Lung (tissue), 12 donors: ENCODE results near the gene ZNF576. TPM values are rescaled to one million over a fixed set of nuclear protein-coding genes. Genes with fewer than 3 reads are reported as not detected.

Experiments
- ATAC-seq: fragments of 200-7000 bp; cut with Tn5 transposase; one replicate; pipeline ENCODE4 v1.9.1; 2020; ENCODE audit warnings: moderate number of reproducible peaks; ENCODE audit not compliant: insufficient read depth, low FRiP score
- DNase-seq, 3 donors: peaks; one replicate each; pipeline ENCODE4 v3.0.0-alpha.2; 2013 to 2017
- H3K27ac ChIP-seq, 2 donors: one replicate each; pipeline ENCODE4 v1.5.1; 2013; ENCODE audit warnings: mild to moderate bottlenecking in 2 of 2, moderate library complexity in 2 of 2, control low read depth in 1 of 2, inconsistent platforms in 1 of 2, low read depth in 1 of 2, low read length in 1 of 2
- H3K27me3 ChIP-seq, 3 donors: one replicate each; pipeline ENCODE4 v1.5.1; 2013; ENCODE audit warnings: low read length in 2 of 3; ENCODE audit not compliant: control insufficient read depth in 3 of 3, insufficient read depth in 3 of 3
- H3K36me3 ChIP-seq, 4 donors: one replicate each; pipeline ENCODE4 v1.5.1; 2013; ENCODE audit warnings: low read length in 4 of 4, mild to moderate bottlenecking in 1 of 4, moderate library complexity in 1 of 4; ENCODE audit not compliant: control insufficient read depth in 4 of 4, insufficient read depth in 4 of 4
- H3K4me1 ChIP-seq, 5 donors: one replicate each; pipeline ENCODE4 v1.5.1; 2013; ENCODE audit warnings: low read length in 5 of 5, mild to moderate bottlenecking in 2 of 5, moderate library complexity in 1 of 5; ENCODE audit not compliant: control insufficient read depth in 5 of 5, insufficient read depth in 5 of 5
- H3K4me3 ChIP-seq: one replicate; pipeline ENCODE4 v1.5.1; 2013; ENCODE audit warnings: mild to moderate bottlenecking, control low read depth, moderate library complexity
- H3K9ac ChIP-seq, 2 donors: one replicate each; pipeline ENCODE4 v1.5.1; 2013; ENCODE audit warnings: low read length in 2 of 2, control low read depth in 1 of 2; ENCODE audit not compliant: insufficient read depth in 1 of 2
- H3K9me3 ChIP-seq, 4 donors: one replicate each; pipeline ENCODE4 v1.5.1; 2013; ENCODE audit warnings: low read length in 3 of 4, mild to moderate bottlenecking in 1 of 4, moderate library complexity in 1 of 4; ENCODE audit not compliant: control insufficient read depth in 4 of 4, insufficient read depth in 3 of 4
- WGBS, 2 donors: extraction: QIAGEN DNeasy Blood & Tissue Kit; methylation state at CpG; one replicate each; pipeline ENCODE4 v1.1.7; 2013; 5-methylcytosine and 5-hydroxymethylcytosine counted together
- polyA plus RNA-seq, 2 donors: library from polyadenylated mRNA; stranded (reverse); fragments of 200-250 nt; gene quantifications; one replicate each; pipeline ENCODE4 v1.2.1, GENCODE V29; 2013
- total RNA-seq, 2 donors: library from RNA; depleted of rRNA in 1 of 2; stranded (reverse); fragments of >200 nt in 1 of 2; gene quantifications; one replicate each; pipeline ENCODE4 v1.2.1, GENCODE V29; 2014 to 2021
- TF ChIP-seq, protein P1 (sequence below): IDR thresholded peaks from 2 replicates; pipeline ENCODE4 v1.5.1; 2012; ENCODE audit warnings: mild to moderate bottlenecking; ENCODE audit errors: control extremely low read depth, extremely low read depth
- donor health status: control.
- donor health status: control.
- donor health status: Bipolar disorder and iron deficiency.
- donor health status: healthy.
- donor health status: DM: yes; HTN: yes; CAD: no.

Gene ZNF576
- total and polyA plus RNA-seq, 4 donors: 5.8 to 17.2 (median 12.3) TPM

DNA sequence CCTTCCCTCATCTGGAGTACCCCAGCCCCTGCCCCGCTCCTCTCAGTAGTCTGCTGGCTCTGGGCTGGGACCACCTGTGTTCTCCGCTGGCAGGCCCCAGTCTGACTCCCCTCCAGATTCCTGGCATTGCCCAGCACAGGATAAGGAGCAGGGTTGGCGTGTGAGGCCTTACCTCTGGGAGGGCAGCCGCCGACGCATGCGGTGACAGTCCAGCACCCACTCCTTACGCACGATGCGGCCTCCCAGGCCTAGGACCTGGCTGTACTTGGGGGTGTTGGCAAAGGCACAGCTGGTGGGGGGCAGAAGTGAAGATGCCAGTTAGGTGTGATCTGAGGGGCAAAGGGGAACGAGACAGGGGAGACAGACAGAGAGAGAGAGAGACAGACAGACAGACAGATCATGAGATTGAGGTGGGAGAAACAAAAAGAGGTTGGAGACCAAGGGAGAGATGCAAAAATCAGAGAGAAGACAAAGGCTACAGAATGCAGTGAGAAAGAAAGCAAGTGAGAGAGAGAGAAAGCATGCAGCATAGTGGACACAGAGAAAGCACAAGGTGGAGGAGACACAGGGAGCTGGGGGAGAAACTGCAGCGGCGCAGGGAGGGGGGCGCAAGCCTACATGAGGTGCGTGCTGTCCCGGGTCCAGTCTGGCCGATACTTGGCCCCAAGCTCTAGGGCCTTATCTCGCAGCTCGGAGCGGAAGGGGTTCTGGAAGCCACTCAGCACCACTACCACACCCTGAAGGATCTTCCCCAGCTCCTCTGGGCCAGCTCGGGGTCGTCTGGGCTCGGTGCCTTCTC, 44.8 kb upstream of the ZNF576 start:
- H3K27ac ChIP-seq: no peak overlapping the region
- no peaks in the 10 kb centered on the region for H3K4me1 ChIP-seq
- H3K9me3 ChIP-seq: peaks cover 0 to 1% (median 0%) of the 10 kb centered on the region in 4 donors
- peaks cover 10 to 36% (median 31%) of the 10 kb centered on the region in 4 donors for H3K36me3 ChIP-seq
- DNase-seq (no peak), ATAC-seq (no peak)
- no peak overlapping the region for H3K4me3 ChIP-seq
- H3K9ac ChIP-seq: no peak overlapping the region
- TF ChIP-seq, protein P1, sequence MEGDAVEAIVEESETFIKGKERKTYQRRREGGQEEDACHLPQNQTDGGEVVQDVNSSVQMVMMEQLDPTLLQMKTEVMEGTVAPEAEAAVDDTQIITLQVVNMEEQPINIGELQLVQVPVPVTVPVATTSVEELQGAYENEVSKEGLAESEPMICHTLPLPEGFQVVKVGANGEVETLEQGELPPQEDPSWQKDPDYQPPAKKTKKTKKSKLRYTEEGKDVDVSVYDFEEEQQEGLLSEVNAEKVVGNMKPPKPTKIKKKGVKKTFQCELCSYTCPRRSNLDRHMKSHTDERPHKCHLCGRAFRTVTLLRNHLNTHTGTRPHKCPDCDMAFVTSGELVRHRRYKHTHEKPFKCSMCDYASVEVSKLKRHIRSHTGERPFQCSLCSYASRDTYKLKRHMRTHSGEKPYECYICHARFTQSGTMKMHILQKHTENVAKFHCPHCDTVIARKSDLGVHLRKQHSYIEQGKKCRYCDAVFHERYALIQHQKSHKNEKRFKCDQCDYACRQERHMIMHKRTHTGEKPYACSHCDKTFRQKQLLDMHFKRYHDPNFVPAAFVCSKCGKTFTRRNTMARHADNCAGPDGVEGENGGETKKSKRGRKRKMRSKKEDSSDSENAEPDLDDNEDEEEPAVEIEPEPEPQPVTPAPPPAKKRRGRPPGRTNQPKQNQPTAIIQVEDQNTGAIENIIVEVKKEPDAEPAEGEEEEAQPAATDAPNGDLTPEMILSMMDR: no peak
- H3K27me3 ChIP-seq: no peaks in the 10 kb centered on the region
- 94 to 95% methylated on average over 23 of the region's 23 CpGs for WGBS, 2 donors

GRCh38 chr19:43552198-43552450, 44.3 kb upstream of the ZNF576 start:
- H3K27ac ChIP-seq: no peak overlapping the region
- WGBS, 2 donors: 89 to 95% methylated on average over 3 of the region's 3 CpGs
- H3K36me3 ChIP-seq: peaks cover 10 to 36% (median 31%) of the 10 kb centered on the region in 4 donors
- peaks cover 0 to 1% (median 0%) of the 10 kb centered on the region in 4 donors for H3K9me3 ChIP-seq
- H3K9ac ChIP-seq: no peak overlapping the region
- H3K4me3 ChIP-seq: no peak overlapping the region
- no peak for DNase-seq
- no peak for ATAC-seq
- no peaks in the 10 kb centered on the region for H3K27me3 ChIP-seq
- TF ChIP-seq, protein P1: no peak
- no peaks in the 10 kb centered on the region for H3K4me1 ChIP-seq

DNA sequence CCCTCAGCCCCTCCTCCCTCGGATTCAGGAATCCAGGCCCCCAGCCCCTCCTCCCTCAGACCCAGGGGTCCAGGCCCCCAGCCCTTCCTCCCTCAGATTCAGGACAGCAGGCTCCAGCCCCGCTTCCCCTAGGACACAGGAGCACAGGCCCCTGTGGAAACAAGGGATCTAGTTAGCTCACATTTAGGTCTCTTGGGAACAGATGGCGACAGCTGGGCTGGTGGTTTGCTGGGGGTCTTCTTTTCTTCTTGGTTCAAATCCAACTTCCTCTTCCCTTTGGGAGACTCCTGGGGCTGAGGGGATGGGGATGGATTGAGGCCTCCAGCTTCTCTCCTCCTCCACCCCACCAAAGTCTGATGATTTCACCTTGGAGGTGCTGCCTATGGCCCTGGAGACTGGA, 43.8 kb upstream of the ZNF576 start:
- Histone ChIP-seq H3K9ac (no peak overlapping the region), H3K27ac (no peak overlapping the region), H3K36me3 (peaks cover 10 to 36% (median 32%) of the 10 kb centered on the region in 4 donors), H3K4me1 (no peaks in the 10 kb centered on the region), H3K27me3 (no peaks in the 10 kb centered on the region), H3K4me3 (no peak overlapping the region), H3K9me3 (peaks cover 0 to 1% (median 0%) of the 10 kb centered on the region in 4 donors)
- TF ChIP-seq, protein P1: no peak
- DNase-seq: peak; percentile 18 to 49 (median 28)
- ATAC-seq: no peak
- 83 to 92% methylated on average over 3 of the region's 3 CpGs for WGBS, 2 donors
